ENCODE results near the gene SULF2.

SULF2 gene

DNA sequence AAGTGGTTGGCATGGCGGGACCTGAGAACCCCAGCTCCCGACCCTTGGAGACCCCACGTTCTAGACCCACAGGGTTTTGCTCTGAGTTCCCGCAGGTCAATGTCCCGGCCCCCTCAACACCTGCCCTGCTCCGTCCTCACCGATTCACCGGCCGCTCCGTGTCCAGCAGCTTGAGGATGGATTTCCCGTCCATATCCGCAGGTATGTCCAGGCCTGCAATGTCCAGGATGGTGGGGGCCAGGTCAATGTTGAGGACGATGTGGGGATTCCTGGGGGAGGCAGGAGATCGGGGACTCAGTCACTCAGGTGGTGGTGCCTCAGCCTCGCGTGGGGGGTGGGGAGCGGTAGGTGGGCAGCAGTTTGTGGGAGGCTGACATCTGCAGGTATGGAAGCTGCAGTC, 106.7 kb downstream of the SULF2 start:
- no peak for DNase-seq

DNA sequence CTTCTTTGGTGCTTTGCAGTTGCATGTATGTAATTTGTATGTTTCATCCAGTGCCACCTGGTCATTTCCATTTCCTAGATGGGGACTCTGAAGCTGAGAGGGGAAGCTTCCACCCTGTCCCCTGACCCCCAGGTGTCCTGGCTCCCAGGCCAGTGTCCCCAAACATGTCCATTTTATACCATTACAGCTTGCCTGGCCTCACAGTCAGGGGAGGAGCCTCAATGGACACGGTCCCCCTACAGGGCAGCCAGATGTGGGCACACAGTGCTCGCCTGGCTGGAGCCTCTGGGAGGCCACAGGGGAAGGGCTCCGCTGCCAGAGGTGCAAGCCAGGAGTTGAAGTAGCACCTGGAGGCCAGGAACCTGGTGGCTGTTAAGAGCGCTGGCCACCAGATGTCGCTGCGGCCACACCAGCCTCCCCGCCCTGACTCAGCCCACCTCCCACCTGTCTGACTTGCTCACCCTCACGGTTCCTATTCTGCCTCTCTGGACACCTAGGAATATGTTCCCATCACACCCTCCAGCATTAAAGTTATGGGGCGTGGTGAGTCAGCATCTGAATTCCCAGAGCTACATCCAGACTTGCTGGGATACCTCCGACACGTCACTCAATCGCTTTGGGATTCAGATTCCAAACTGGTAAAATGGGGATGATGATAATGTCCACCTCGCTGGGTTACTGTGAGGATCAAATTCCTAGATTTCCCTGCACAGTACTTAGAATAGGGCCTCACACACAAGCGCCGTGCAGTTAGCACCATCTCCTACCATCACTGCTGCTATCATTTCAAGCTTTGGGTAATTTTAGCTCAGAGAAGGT, 107.4 kb downstream of the SULF2 start:
- no peak for DNase-seq

DNA sequence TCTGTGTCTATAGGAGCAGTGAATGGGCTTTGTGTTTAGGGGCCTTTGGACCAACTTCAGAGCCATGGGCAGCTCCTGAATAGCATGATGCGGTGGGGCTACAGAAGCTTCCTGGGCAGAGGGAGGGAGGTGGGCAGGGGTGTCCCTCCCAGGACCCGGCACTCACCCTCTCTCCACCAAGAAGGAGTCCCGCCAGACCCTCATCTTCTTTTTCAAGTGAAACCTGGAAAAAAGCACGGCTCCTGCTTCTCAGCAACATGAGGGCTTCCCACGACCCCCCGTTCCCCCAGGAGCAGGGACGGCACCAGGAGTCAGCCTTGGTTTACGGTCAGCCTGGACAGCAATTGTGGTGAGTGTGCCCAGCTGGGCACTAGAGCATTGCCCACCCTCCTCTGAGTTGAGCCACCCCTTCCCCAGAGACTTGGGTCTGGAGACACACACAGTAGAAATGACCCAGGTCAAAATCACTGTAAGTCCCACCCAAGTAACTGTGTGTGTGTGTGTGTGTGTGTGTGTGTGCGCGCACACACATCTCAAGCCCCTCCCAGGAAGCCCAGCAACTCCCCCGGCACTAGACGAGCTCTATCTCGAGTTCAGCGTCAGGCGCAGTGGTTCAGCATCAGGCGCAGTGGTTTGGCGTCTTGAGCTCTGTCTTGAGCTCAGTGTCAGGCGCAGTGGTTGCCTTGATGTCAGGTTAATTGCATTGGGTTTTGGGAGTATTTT, 108.2 kb downstream of the SULF2 start:
- no peak for DNase-seq

GRCh38 chr20:47676219-47676721, 109.0 kb downstream of the SULF2 start:
- DNase-seq: no peak

- no peak for DNase-seq
Measured at GRCh38 chr20:47675190-47676142, 109.8 kb downstream of the SULF2 start.

GRCh38 chr20:47674686-47675085, 110.6 kb downstream of the SULF2 start:
- DNase-seq: no peak

GRCh38 chr20:47674145-47674544, 111.1 kb downstream of the SULF2 start:
- no peak for DNase-seq

DNA sequence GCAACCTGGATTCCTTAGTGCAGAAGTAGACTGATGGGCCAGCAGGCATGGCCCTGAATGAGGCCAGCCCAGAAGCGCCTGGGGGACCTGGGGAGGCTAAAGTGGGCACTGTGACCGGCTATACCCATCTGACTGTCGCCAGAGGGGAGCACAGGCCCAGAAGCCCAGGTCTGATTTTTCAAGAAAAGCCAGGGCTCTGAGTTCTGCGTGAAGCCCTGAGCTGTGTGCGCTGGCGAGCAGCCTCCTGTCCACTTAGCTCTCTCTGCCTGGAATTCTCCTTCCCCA, 111.7 kb downstream of the SULF2 start:
- DNase-seq: no peak

- DNase-seq: no peak
Measured at GRCh38 chr20:47672886-47673670, 112.2 kb downstream of the SULF2 start.

DNA sequence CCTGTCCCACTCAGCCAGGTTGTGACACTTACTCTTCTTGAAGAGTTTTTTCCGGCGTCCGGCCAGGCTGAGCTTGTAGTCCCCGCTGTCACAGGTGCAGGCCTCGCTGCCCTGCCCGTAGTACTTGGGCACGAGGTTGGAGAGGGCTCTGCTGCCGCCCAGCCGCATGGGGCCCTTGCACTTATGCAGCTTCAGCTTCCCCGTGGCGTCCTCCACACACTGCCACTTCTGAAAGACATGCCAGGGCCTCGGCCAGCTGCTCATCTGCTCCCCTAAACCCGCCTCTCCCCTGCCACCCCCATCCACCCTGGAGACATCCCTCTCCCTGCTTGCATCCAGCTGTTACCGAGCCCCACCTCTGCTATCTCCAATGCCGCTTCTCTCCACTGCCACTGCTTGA, 113.1 kb downstream of the SULF2 start:
- DNase-seq: no peak

DNA sequence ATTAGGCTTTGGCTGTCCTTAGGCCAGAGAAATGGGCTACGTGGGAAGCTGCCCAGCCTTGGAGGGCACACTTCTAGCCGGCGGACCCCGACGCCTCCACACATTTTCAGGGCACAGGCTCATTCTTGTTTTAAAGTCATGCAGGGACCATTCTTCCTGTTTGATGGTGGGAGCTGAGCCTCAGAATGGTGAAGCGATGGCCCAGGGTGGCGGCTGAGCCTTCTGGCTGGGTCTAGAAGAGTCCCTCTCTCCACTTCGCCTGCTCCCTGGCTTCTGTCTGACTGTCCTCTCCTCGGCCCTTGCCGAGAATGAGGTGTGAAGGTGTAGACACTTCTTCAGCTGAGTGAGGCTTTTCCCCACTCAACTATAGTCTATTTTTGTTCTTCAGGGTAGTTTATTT, 114.4 kb downstream of the SULF2 start:
- DNase-seq: no peak

- no peak for DNase-seq
Measured at GRCh38 chr20:47669927-47670890, 115.1 kb downstream of the SULF2 start.

- DNase-seq: no peak
Measured at GRCh38 chr20:47669489-47669888, 115.8 kb downstream of the SULF2 start.

DNA sequence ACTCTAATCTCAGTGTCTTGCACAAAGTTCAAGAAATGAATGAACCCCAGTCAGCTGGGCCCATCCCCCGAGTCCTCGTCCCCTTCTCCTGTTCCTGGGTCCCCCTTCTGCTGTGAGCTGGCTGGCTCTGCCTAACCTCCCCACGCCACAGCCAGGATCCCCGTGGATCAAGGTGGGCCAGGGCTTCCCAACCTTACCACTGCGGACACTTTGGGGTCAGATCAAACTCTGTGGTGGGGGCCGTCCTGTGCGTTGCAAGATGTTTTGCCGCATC, 116.2 kb downstream of the SULF2 start:
- DNase-seq: no peak

DNA sequence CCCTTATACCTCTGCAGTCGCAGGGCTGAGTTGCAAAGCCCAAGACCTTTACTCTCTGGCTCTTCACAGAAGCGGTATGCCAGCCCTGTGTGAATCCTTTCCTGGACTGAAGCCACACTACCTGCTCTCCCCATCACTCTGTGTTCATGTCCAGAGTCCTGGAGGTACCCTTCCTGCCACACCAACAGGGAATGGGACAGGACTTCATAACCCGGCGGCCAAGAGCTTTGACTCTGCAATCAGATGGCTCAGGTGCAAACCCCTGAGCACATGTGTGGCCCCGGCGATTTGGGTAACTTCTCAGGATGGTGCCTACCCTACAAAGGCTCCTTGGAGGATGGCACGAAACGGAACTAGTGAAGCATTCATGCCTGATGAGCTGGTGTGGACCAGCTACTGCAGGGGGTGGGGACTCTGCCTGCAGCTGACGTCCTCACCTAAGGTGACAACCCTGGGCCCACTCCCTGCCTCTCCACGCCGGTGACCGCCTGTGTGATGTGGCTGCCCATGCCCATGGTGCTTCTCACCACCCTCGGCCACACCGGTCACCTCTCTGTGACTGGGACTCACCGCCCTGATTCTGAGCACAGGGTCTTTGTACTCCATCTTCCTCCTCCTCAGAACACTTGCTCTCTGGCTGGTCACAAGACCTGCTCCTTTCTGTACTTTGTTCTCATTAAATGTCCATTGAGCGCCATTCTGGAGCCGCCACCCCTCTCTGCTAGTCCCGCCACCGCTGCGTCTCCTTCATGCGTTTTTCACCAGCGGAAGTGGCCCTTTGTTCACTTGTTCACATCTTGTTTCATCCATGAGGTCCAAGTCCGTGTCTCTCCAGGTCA, 116.7 kb downstream of the SULF2 start:
- DNase-seq: no peak

DNA sequence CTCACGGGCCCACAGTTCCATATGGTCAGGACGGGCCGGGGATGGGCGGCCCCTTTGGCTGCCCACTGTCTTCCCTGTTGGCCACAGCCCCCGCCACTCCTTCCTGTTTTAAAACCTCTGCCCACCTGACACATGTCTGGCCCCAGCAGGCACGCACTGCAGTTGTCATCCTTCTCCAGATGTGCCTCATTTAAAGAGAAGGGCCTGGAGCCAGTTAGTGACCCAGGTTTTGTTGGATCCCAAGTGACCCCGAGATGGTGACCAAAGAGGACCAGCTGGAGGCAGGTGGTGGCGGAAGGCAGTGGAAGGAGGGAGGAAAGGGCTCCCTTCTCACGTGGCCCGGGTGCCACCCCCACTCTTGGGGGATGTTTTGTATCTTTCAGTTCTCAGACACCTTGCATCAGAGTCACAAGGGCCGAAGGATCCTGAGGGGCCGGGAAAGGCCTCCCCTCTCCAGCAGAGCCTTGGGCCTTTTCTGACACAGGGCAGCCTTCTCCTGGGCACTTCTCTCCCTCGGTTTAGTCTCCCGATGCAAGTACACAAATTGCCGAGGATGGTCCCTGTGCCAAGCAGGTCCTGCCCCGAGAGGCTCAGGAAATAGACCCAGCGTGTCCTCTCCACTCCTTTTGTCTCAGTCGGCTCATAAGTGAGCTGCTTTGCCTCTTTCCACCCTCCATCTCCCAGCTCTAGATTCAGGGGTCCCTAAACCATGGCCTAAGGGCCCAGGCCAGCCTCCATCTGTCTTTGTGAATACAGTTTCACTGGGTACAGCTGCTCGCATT, 117.6 kb downstream of the SULF2 start:
- no peak for DNase-seq

DNA sequence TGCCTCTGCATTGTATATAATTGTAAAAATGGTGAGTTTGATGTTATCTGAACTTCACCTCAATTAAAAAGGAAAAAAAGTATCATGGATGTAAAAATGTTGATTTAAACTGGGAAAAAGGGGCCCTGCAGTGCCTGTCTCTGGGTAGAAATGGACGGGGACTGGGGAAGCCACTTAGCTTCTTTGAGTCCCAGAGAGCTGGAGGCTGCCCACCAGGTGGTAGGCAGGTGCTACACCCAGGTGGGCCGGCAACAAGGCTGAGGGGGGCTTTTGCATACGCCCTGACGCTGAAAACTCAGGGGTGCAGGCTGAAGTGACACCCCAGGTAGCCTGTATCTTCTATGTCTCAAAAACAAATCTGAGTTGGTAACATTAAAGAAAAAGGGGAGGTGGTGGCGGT, 118.2 kb downstream of the SULF2 start:
- DNase-seq: no peak

DNA sequence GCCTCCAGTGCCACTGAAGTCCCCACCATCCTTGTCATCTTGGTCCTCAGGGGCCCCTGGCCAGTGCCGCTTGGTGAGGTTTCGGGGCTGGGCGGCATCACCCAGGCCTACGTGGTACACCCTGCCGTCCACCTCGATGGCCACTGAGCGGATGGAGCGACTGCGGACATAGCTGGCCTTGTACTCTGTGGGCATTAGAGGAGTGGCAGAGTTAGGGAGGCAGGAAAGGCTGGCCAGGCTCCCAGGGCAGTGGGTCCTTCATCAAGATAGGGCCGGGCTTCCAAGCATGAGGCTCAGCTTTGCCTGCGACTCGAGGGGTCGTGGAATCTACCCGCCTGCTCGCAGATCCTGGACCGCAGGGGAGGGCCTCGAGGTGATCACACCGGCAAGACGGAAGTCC, 119.0 kb downstream of the SULF2 start:
- DNase-seq: no peak

DNA sequence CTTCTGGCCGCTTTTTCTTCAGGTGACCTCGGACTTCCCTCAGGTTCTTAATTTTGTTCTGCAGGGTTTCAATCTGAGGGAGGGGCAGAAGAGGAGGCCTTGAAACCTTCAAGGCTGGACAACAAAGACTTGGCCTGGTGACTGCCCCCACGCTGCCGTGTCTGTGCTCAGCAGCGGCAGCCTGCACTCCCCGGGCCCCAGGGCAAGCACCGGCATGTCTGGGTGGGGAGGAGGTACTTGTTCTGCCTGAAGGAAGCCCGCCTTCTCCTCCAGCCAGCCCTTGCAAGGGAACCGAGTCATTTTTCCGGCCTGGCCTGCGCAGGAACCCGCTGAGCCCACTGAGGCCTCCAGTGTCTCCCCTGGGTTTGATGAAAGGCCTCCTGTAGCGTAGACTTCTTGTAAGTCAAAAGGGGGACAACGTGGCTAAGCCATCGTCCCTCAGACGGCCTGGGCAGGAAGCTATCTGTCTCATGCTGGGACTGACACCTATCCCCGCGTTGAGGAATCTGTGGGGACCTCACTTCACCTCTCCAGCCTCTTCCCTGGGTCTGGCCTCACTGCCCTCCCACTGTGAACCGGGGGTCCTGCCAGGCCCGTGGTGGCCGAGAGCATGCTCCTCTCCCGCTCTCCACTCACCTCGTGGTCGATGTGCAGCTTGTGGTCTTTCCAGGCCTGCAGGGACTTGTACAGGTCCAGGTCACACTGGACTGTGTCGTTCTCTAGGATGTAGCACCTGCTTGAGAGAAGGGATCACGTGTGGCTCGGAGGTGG, 119.9 kb downstream of the SULF2 start:
- DNase-seq: no peak

All from HCEC 1CT (cell line).